ENCODE data around the gene HECA. TPM values are rescaled to one million over a fixed set of nuclear protein-coding genes. Genes with fewer than 3 reads are reported as not detected.
"Not testable (repeated sequence)": the region's sequence is repeated elsewhere in the genome, so short reads cannot be mapped to it uniquely, and the experiment has no call there.

HECA gene
- total and polyA plus RNA-seq, 2 experiments from 2014 or later: 2.9 to 22.5 TPM

DNA sequence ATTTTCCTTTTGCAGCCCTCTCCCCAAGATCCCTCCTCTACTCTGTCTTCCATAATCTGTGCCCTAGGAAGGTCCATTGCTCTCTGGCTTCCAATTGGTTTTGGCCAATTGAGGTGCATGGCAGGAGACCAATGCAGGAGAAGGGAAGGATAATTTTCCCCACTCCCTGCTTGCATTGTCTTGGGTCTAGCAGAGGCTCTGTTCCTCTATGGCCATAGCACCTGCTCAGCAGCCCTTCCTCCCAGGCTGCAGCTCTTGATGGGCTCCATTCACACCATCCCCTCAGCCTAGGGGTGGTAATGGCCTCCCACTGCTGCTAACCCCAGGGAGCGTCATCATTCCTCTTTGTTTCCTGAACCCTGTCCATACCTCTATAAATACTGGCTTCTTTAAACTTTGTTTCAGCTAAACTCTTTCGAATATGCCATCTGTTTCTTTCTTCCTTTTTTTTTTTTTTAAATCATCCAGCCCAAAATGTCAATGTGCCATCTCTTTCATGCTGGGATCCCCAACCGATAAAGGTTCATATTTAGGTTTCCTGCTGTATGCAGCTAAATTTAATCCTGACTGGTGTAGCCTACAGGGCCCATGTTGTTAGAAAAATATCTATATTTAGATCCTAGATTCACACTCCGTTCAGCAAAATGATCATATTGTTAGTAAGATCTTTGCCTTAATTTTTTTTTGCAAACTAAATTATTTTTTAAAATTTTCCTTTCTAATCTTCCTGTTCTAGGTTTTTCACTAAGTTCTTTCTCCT lies 63.8 kb downstream of the HECA start:
- Histone ChIP-seq H3K9ac (no peak overlapping the region), H3K36me3 (ENCODE audit: low read depth) (no peaks in the 10 kb centered on the region), H3K4me2 (ENCODE audit: unreplicated experiment) (no peak overlapping the region), H3K4me1 (ENCODE audit: insufficient read depth) (no peaks in the 10 kb centered on the region), H3K27me3 (replicated peaks; ENCODE audit: insufficient read depth) (no peaks in the 10 kb centered on the region), H3K4me3 (no peak overlapping the region), H3F3A (ENCODE audit: insufficient read depth) (no peaks in the 10 kb centered on the region), H3K9me3 (ENCODE audit: low read depth) (no peaks in the 10 kb centered on the region), H3K9me2 (ENCODE audit: insufficient read depth) (no peaks in the 10 kb centered on the region), H3K79me2 (ENCODE audit: insufficient read depth) (no peaks in the 10 kb centered on the region), H3K27ac (no peak overlapping the region), H2AFZ (no peak overlapping the region), H4K20me1 (ENCODE audit: insufficient read depth) (no peaks in the 10 kb centered on the region)
- no peak for DNase-seq
- no peak for TF ChIP-seq EZH2phosphoT487 (IDR thresholded peaks at IDR 0.05; ENCODE audit: insufficient read depth, low read depth)
- TF ChIP-seq EZH2 (IDR thresholded peaks at IDR 0.05; ENCODE audit: insufficient read depth, poor library complexity, severe bottlenecking): no peak
- in situ Hi-C loops (cut with MboI): no loop called here
- 57 to 61% methylated on average over 4 of the region's 4 CpGs for WGBS, 2 experiments (ENCODE audit: low coverage in 1 of 2, low lambda C conversion rate in 2 of 2, missing lambda C conversion rate in 2 of 2)

DNA sequence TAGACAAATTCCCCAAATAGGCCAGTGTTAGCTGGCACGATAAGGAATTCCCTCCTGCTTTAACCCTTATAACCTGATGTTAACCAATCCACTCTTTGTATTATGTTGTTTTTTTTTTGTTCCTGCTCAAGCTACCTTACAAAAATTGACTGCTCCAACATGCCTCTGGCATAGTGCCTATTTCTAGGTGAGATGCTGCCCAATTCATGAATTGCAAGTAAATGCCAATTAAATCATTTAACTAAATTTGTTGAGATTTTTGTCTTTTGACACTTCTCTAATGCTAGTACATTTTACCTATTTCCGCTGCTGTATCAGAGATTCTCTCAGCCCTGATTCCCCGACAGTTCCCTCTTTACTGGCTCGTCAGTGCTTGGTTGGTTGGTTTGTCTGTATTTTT lies 66.5 kb downstream of the HECA start:
- no peak for DNase-seq
- Histone ChIP-seq H3K4me1 (ENCODE audit: insufficient read depth) (no peaks in the 10 kb centered on the region), H3F3A (ENCODE audit: insufficient read depth) (no peaks in the 10 kb centered on the region), H3K9me2 (ENCODE audit: insufficient read depth) (no peaks in the 10 kb centered on the region), H3K79me2 (ENCODE audit: insufficient read depth) (no peaks in the 10 kb centered on the region), H3K4me3 (no peak overlapping the region), H2AFZ (no peak overlapping the region), H4K20me1 (ENCODE audit: insufficient read depth) (no peaks in the 10 kb centered on the region), H3K27me3 (replicated peaks; ENCODE audit: insufficient read depth) (no peaks in the 10 kb centered on the region), H3K36me3 (ENCODE audit: low read depth) (no peaks in the 10 kb centered on the region), H3K4me2 (ENCODE audit: unreplicated experiment) (no peak overlapping the region), H3K27ac (no peak overlapping the region), H3K9me3 (ENCODE audit: low read depth) (no peaks in the 10 kb centered on the region), H3K9ac (no peak overlapping the region)
- WGBS, 2 experiments (ENCODE audit: low coverage in 1 of 2, low lambda C conversion rate in 2 of 2, missing lambda C conversion rate in 2 of 2): 84 to 87% methylated on average over 4 of the region's 4 CpGs
- TF ChIP-seq EZH2phosphoT487 (IDR thresholded peaks at IDR 0.05; ENCODE audit: insufficient read depth, low read depth) (no peak), EZH2 (IDR thresholded peaks at IDR 0.05; ENCODE audit: insufficient read depth, poor library complexity, severe bottlenecking) (no peak)
- in situ Hi-C loops (cut with MboI): no loop called here

DNA sequence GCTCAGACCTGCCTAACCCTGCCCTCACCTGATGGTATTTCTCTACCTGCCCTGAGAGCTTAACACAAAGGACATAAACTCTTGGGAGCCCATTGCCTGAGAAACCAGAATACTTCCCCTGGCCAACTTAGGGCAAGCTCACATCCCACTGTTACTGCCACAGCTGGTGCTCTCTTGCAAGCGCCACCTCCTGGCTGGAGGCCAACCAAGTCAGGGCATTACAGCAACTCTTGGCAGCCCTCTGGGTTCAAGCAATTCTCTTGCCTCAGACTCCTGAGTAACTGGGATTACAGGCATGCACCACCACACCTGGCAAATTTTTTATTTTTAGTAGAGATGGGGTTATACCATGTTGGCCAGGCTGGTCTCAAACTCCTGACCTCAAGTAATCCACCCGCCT lies 70.1 kb downstream of the HECA start:
- no peaks in the 10 kb centered on the region for H3F3A ChIP-seq (ENCODE audit: insufficient read depth)
- in situ Hi-C loops (cut with MboI): no loop called here

DNA sequence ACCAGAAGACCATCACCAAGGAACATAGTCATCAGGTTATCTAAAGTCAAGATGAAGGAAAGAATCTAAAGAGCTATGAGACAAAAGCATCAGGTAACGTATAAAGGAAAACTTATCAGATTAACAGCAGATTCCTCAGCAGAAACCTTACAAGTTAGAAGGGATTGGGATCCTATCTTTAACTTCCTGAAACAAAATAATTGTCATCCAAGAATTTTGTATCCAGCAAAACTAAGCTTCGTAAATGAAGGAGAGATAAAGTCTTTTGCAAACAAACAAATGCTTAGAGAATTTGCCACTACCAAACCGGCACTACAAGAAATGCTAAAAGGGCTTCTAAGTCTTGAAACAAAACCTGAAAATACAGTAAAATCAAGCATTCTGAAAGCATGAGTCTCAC lies 71.0 kb downstream of the HECA start:
- H3K9me2 ChIP-seq (ENCODE audit: insufficient read depth): no peaks in the 10 kb centered on the region
- no peaks in the 10 kb centered on the region for H3K27me3 ChIP-seq (replicated peaks; ENCODE audit: insufficient read depth)
- H3K79me2 ChIP-seq (ENCODE audit: insufficient read depth): no peaks in the 10 kb centered on the region
- no peaks in the 10 kb centered on the region for H4K20me1 ChIP-seq (ENCODE audit: insufficient read depth)
- no peaks in the 10 kb centered on the region for H3K9me3 ChIP-seq (ENCODE audit: low read depth)
- H3F3A ChIP-seq (ENCODE audit: insufficient read depth): no peaks in the 10 kb centered on the region
- no peak overlapping the region for H2AFZ ChIP-seq
- WGBS, 2 experiments (ENCODE audit: low coverage in 1 of 2, low lambda C conversion rate in 2 of 2, missing lambda C conversion rate in 2 of 2): 77 to 78% methylated on average over 3 of the region's 3 CpGs
- in situ Hi-C loops (cut with MboI): no loop called here
- H3K4me1 ChIP-seq (ENCODE audit: insufficient read depth): no peaks in the 10 kb centered on the region
- DNase-seq: no peak
- H3K9ac ChIP-seq: no peak overlapping the region
- no peaks in the 10 kb centered on the region for H3K36me3 ChIP-seq (ENCODE audit: low read depth)
- no peak overlapping the region for H3K27ac ChIP-seq
- H3K4me2 ChIP-seq (ENCODE audit: unreplicated experiment): no peak overlapping the region
- TF ChIP-seq EZH2 (IDR thresholded peaks at IDR 0.05; ENCODE audit: insufficient read depth, poor library complexity, severe bottlenecking) (no peak), EZH2phosphoT487 (IDR thresholded peaks at IDR 0.05; ENCODE audit: insufficient read depth, low read depth) (no peak)
- no peak overlapping the region for H3K4me3 ChIP-seq

More for the DNA sequence above, 70.1 kb downstream of the HECA start:
- Histone ChIP-seq H3K4me1 (ENCODE audit: insufficient read depth) (no peaks in the 10 kb centered on the region), H3K4me2 (ENCODE audit: unreplicated experiment) (no peak overlapping the region), H3K9me3 (ENCODE audit: low read depth) (no peaks in the 10 kb centered on the region), H3K36me3 (ENCODE audit: low read depth) (no peaks in the 10 kb centered on the region), H2AFZ (no peak overlapping the region), H4K20me1 (ENCODE audit: insufficient read depth) (no peaks in the 10 kb centered on the region), H3K9me2 (ENCODE audit: insufficient read depth) (no peaks in the 10 kb centered on the region), H3K27ac (no peak overlapping the region), H3K27me3 (replicated peaks; ENCODE audit: insufficient read depth) (no peaks in the 10 kb centered on the region), H3K79me2 (ENCODE audit: insufficient read depth) (no peaks in the 10 kb centered on the region), H3K9ac (no peak overlapping the region), H3K4me3 (no peak overlapping the region)
- WGBS, 2 experiments (ENCODE audit: low coverage in 1 of 2, low lambda C conversion rate in 2 of 2, missing lambda C conversion rate in 2 of 2): 60 to 66% methylated on average over 2 of the region's 2 CpGs
- DNase-seq: no peak
- no peak for TF ChIP-seq EZH2phosphoT487 (IDR thresholded peaks at IDR 0.05; ENCODE audit: insufficient read depth, low read depth)
- TF ChIP-seq EZH2 (IDR thresholded peaks at IDR 0.05; ENCODE audit: insufficient read depth, poor library complexity, severe bottlenecking): no peak

DNA sequence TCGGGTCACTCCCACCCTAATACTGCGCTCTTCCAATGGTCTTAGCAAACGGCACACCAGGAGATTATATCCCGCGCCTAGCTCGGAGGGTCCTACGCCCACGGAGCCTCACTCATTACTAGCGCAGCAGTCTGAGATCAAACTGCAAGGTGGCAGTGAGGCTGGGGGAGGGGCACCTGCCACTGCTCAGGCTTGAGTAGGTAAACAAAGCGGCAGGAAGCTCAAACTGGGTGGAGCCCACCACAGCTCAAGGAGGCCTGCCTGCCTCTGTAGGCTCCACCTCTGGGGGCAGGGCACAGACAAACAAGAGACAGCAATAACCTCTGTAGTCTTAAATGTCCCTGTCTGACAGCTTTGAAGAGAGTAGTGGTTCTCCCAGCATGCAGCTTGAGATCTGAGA lies 75.9 kb downstream of the HECA start:
- H3K4me1 ChIP-seq (ENCODE audit: insufficient read depth); H4K20me1 ChIP-seq (ENCODE audit: insufficient read depth); H3K27ac ChIP-seq; H3K9me3 ChIP-seq (ENCODE audit: low read depth); H3K27me3 ChIP-seq (replicated peaks; ENCODE audit: insufficient read depth); H3K9me2 ChIP-seq (ENCODE audit: insufficient read depth); H3K36me3 ChIP-seq (ENCODE audit: low read depth); in situ Hi-C loops (cut with MboI); H2AFZ ChIP-seq; H3K4me3 ChIP-seq; H3K79me2 ChIP-seq (ENCODE audit: insufficient read depth); H3F3A ChIP-seq (ENCODE audit: insufficient read depth); H3K9ac ChIP-seq; H3K4me2 ChIP-seq (ENCODE audit: unreplicated experiment); DNase-seq: not testable (repeated sequence)
- WGBS, 2 experiments (ENCODE audit: low coverage in 1 of 2, low lambda C conversion rate in 2 of 2, missing lambda C conversion rate in 2 of 2): 96 to 100% methylated on average over 8 to 10 of the region's 10 CpGs

DNA sequence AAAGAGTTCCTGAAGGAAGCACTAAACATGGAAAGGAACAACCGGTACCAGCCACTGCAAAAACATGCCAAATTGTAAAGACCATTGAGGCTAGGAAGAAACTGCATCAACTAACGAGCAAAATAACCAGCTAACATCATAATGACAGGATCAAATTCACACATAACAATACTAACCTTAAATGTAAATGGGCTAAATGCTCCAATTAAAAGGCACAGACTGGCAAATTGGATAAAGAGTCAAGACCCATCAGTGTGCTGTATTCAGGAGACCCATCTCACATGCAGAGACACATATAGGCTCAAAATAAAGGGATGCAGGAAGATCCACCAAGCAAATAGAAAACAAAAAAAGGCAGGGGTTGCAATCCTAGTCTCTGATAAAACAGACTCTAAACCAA lies 77.6 kb downstream of the HECA start:
- DNase-seq; H3K79me2 ChIP-seq (ENCODE audit: insufficient read depth); H3K4me2 ChIP-seq (ENCODE audit: unreplicated experiment); H3K9ac ChIP-seq; H3K27me3 ChIP-seq (replicated peaks; ENCODE audit: insufficient read depth); H3F3A ChIP-seq (ENCODE audit: insufficient read depth); H3K4me3 ChIP-seq; H3K4me1 ChIP-seq (ENCODE audit: insufficient read depth); H3K36me3 ChIP-seq (ENCODE audit: low read depth); in situ Hi-C loops (cut with MboI); H4K20me1 ChIP-seq (ENCODE audit: insufficient read depth); H3K9me2 ChIP-seq (ENCODE audit: insufficient read depth); H3K27ac ChIP-seq; H3K9me3 ChIP-seq (ENCODE audit: low read depth); H2AFZ ChIP-seq: not testable (repeated sequence)
- WGBS, 2 experiments (ENCODE audit: low coverage in 1 of 2, low lambda C conversion rate in 2 of 2, missing lambda C conversion rate in 2 of 2): 43 to 88% methylated on average over 1 to 2 of the region's 2 CpGs
